Loucy (cell line): ENCODE measurements around the gene SORCS2.

Experiments
- EZH2phosphoT487 ChIP-seq: fragments of 200-600 bp; IDR thresholded peaks from 2 replicates; pipeline ENCODE4 v1.6.1; 2018; ENCODE audit warnings: antibody characterized with exemption, mild to moderate bottlenecking, moderate library complexity, borderline replicate concordance
- TF ChIP-seq, protein P1 (sequence below): fragments of 200-600 bp; sonication (generic); conservative IDR thresholded peaks from 2 replicates; pipeline ENCODE4 v1.5.1; 2014; ENCODE audit warnings: mild to moderate bottlenecking, antibody characterized with exemption, low read length

- TF ChIP-seq, protein P1, sequence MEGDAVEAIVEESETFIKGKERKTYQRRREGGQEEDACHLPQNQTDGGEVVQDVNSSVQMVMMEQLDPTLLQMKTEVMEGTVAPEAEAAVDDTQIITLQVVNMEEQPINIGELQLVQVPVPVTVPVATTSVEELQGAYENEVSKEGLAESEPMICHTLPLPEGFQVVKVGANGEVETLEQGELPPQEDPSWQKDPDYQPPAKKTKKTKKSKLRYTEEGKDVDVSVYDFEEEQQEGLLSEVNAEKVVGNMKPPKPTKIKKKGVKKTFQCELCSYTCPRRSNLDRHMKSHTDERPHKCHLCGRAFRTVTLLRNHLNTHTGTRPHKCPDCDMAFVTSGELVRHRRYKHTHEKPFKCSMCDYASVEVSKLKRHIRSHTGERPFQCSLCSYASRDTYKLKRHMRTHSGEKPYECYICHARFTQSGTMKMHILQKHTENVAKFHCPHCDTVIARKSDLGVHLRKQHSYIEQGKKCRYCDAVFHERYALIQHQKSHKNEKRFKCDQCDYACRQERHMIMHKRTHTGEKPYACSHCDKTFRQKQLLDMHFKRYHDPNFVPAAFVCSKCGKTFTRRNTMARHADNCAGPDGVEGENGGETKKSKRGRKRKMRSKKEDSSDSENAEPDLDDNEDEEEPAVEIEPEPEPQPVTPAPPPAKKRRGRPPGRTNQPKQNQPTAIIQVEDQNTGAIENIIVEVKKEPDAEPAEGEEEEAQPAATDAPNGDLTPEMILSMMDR, result no peak
- TF ChIP-seq EZH2phosphoT487, result no peak
Observed at GRCh38 chr4:7505116-7505900, 313.0 kb downstream of the SORCS2 start.
